ENCODE data around the gene LGI4. TPM values are rescaled to one million over a fixed set of nuclear protein-coding genes. Genes with fewer than 3 reads are reported as not detected.

Gene LGI4
- total RNA-seq, 1 donor from 2014 or later: not detected

- ATAC-seq (ENCODE audit: low read depth): no peak
- intact Hi-C loops (cut with micrococcal nuclease): no loop called here
- Mint-ChIP-seq H3K27me3 (no peaks in the 10 kb centered on the region), H3K36me3 (ENCODE audit: low read depth) (peaks cover 64% of the 10 kb centered on the region), H3K9me3 (peaks cover 6% of the 10 kb centered on the region), H3K4me3 (no peak overlapping the region), H3K4me1 (peaks cover 32% of the 10 kb centered on the region), H3K27ac (peak overlapping the region; percentile 16)
- CTCF ChIA-PET: no interaction called here
- POLR2A ChIA-PET: no interaction called here
- TF ChIP-seq CTCF (IDR thresholded peaks at IDR 0.05): no peak
- DNase-seq: no peak
Observed at GRCh38 chr19:35169221-35169995, 34.5 kb upstream of the LGI4 start.

DNA sequence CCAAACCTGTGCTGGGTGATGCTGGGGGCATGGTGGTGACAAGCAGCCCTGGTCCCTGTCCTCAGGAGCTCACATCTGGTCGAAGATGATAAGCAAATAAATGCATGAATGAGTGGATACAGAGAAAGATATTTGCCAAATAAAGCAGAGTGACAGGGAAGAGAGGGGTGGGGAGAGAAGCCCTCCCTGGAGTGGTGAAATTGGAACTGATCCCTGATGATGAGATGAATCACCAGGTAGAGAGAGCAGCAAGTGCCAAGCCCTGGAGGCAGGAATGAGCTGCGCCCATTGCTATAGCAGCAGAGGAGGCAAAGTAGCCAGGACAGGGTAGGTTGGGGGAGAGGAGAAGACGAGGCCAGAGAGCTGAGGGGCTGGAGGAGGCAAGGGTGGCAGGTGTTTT, 33.3 kb upstream of the LGI4 start:
- no peaks in the 10 kb centered on the region for H3K27me3 Mint-ChIP-seq
- H3K27ac Mint-ChIP-seq: peak overlapping the region; percentile 88
- ChIA-PET CTCF (interaction anchor here (0.9 kb wide), 1 partner anchor 67 kb away, joined by 4 read pairs; no protein-coding TSS in a partner anchor), POLR2A (interaction anchor here (0.7 to 1.2 kb wide), 3 partner anchors 38 to 169 kb away, joined by 4 to 7 read pairs (median 4); no protein-coding TSS in a partner anchor)
- H3K4me1 Mint-ChIP-seq: peaks cover 34% of the 10 kb centered on the region
- DNase-seq: no peak
- TF ChIP-seq CTCF (IDR thresholded peaks at IDR 0.05): no peak
- no peak for ATAC-seq (ENCODE audit: low read depth)
- H3K9me3 Mint-ChIP-seq: peaks cover 6% of the 10 kb centered on the region
- peaks cover 74% of the 10 kb centered on the region for H3K36me3 Mint-ChIP-seq (ENCODE audit: low read depth)
- no peak overlapping the region for H3K4me3 Mint-ChIP-seq
- intact Hi-C loops (cut with micrococcal nuclease): no loop called here

DNA sequence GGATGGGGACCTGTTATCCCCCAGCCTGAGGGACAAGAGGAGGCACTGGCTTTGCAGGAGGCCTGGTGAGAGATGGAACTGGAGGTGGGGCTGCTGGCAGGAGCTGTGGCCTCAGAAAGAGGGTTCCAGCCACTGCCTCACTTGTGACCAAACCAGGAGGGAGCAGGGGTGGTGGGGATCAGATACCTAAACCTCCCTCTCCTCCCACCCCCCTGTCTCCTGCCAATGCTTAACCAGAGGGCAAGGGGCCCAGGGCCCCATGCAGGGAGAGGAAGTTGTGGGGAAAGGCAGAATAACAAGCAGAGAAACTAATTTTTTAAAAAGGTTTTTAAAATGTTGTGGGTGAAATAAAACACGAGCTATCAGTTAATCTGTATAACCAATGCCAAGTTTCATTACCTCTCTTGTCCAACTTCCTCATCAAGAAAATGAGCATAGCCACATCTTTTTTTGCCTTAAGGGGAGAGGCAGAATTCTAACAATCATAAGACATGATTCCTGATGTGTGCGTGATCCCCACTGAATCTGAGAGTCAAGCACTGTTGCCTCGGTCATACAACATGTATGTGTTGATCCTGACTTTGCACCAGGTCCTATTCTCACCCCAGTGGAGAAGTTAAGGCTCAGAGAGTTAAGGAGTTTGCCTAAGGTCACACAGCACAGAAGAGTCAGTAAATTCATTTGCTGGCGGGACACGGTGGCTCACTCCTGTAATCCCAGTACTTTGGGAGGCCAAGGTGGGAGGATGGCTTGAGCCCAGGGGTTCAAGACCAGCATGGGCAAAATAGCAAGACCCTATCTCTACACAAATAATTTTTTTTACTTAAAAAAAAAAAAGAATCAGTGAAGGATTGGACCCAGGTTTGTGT, 32.6 kb upstream of the LGI4 start:
- ATAC-seq (ENCODE audit: low read depth): peak; percentile 31

GRCh38 chr19:35166100-35167063, 31.5 kb upstream of the LGI4 start:
- no peak overlapping the region for H3K4me3 Mint-ChIP-seq
- no peak for ATAC-seq (ENCODE audit: low read depth)
- H3K27ac Mint-ChIP-seq: peak overlapping the region; percentile 88
- DNase-seq: no peak
- ChIA-PET CTCF (no interaction called here), POLR2A (interaction anchor here (2.1 kb wide), 1 partner anchor 12 kb away, joined by 18 read pairs; the partner anchor contains the start of gene FXYD5)
- no peaks in the 10 kb centered on the region for H3K27me3 Mint-ChIP-seq
- no peak for TF ChIP-seq CTCF (IDR thresholded peaks at IDR 0.05)
- H3K4me1 Mint-ChIP-seq: peaks cover 29% of the 10 kb centered on the region
- intact Hi-C loops (cut with micrococcal nuclease): no loop called here
- H3K9me3 Mint-ChIP-seq: peaks cover 9% of the 10 kb centered on the region
- peaks cover 88% of the 10 kb centered on the region for H3K36me3 Mint-ChIP-seq (ENCODE audit: low read depth)

More for the DNA sequence above, 32.6 kb upstream of the LGI4 start:
- peak overlapping the region; percentile 12 for H3K4me3 Mint-ChIP-seq
- H3K27me3 Mint-ChIP-seq: no peaks in the 10 kb centered on the region
- CTCF ChIA-PET: interaction anchor here (0.9 kb wide), 1 partner anchor 68 kb away, joined by 4 read pairs; no protein-coding TSS in a partner anchor
- DNase-seq: no peak
- no peak for TF ChIP-seq CTCF (IDR thresholded peaks at IDR 0.05)
- peaks cover 6% of the 10 kb centered on the region for H3K9me3 Mint-ChIP-seq
- intact Hi-C loops (cut with micrococcal nuclease): no loop called here
- POLR2A ChIA-PET: interaction anchor here (0.6 to 2.1 kb wide), 5 partner anchors 13 to 46 kb away, joined by 3 to 18 read pairs (median 4); partner anchors contain the start of gene FXYD5
- H3K4me1 Mint-ChIP-seq: peaks cover 34% of the 10 kb centered on the region
- H3K36me3 Mint-ChIP-seq (ENCODE audit: low read depth): peaks cover 81% of the 10 kb centered on the region
- H3K27ac Mint-ChIP-seq: peak overlapping the region; percentile 88

Measured in activated B cell treated with CpG ODN at 0.5 μM for 24 hours (primary cell).